ENCODE measurements around the gene GLIS1.
A peak's percentile ranks its signal among the peaks of the same experiment; 100 is the strongest.

Gene GLIS1

DNA sequence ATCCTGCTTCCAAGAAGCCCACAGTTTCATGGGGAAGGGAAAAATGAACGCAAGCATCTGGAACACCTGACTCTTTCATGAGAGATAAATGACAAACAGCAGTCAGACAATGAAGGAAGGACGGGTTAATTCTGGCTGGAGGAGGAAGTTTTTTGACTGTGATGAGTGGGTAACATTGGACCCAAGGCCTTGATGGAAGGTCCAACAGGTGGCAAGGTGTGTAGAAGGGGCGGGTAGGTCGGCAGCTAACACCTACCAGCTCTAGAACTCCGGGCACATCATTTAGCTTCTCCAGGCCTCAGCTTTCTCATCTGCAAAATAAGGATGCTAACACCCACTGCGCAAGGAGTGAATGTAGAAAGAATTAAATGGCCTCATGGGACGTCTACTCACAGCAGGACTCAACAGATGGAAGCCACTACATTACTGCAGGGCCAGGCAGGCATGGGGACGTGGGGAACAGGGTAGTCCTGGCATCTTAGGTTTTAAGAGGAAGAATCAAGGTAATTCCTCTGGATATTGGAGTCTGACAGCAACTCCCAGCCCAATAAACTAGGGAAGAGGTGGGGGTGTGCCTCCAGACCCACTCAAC is 12.9 kb downstream of the GLIS1 start:
- no peak overlapping the region for H2AFZ ChIP-seq (ENCODE audit: low read depth, low read length)
- no peak overlapping the region for H3K4ac ChIP-seq (ENCODE audit: low read depth in 1 of 2, low read length in 2 of 2)
- H4K8ac ChIP-seq (ENCODE audit: low read length): no peak overlapping the region
- peaks cover 15% of the 10 kb centered on the region for H3K4me1 ChIP-seq (ENCODE audit: control insufficient read depth, insufficient read depth, low read depth, low read length)
- H3K27ac ChIP-seq (ENCODE audit: low read length, poor library complexity, severe bottlenecking): no peak overlapping the region
- peaks cover 0 to 20% of the 10 kb centered on the region in 2 experiments for H3K27me3 ChIP-seq (ENCODE audit: control insufficient read depth in 1 of 2, insufficient read depth in 1 of 2, low read length in 2 of 2)
- no peak overlapping the region for H2BK120ac ChIP-seq (ENCODE audit: low read depth, low read length)
- no peak overlapping the region for H2AK5ac ChIP-seq (ENCODE audit: low read length, severe bottlenecking)
- H4K91ac ChIP-seq (ENCODE audit: low read length): no peak overlapping the region
- no peak overlapping the region for H3K4me3 ChIP-seq (ENCODE audit: insufficient read depth in 1 of 2, low read depth in 1 of 2, low read length in 2 of 2)
- no peak for DNase-seq
- H2BK5ac ChIP-seq (ENCODE audit: low read depth, low read length, poor library complexity, severe bottlenecking): no peak overlapping the region
- H3K9ac ChIP-seq (ENCODE audit: low read length): no peak overlapping the region
- no peak overlapping the region for H2BK15ac ChIP-seq (ENCODE audit: low read depth, poor library complexity, severe bottlenecking)
- 93% methylated on average over 4 of the region's 8 CpGs for WGBS
- H3K79me1 ChIP-seq (replicated peaks; ENCODE audit: low read length, poor library complexity, severe bottlenecking): peaks cover 19% of the 10 kb centered on the region
- no peak overlapping the region for H3K4me2 ChIP-seq (ENCODE audit: low read length, poor library complexity, severe bottlenecking)
- no peak overlapping the region for H3K18ac ChIP-seq (ENCODE audit: low read depth in 1 of 2, low read length in 2 of 2)
- H2BK12ac ChIP-seq (ENCODE audit: low read length in 2 of 2): no peak overlapping the region
- H3K23ac ChIP-seq (ENCODE audit: low read length in 2 of 2): no peak overlapping the region
- H3K9me3 ChIP-seq (ENCODE audit: control insufficient read depth, low read length): peaks cover 9% of the 10 kb centered on the region
- peaks cover 0 to 5% of the 10 kb centered on the region in 2 experiments for H3K36me3 ChIP-seq (ENCODE audit: control insufficient read depth in 1 of 2, insufficient read depth in 2 of 2, low read depth in 1 of 2, low read length in 2 of 2)
- H3K14ac ChIP-seq (ENCODE audit: low read length in 2 of 2): no peak overlapping the region

DNA sequence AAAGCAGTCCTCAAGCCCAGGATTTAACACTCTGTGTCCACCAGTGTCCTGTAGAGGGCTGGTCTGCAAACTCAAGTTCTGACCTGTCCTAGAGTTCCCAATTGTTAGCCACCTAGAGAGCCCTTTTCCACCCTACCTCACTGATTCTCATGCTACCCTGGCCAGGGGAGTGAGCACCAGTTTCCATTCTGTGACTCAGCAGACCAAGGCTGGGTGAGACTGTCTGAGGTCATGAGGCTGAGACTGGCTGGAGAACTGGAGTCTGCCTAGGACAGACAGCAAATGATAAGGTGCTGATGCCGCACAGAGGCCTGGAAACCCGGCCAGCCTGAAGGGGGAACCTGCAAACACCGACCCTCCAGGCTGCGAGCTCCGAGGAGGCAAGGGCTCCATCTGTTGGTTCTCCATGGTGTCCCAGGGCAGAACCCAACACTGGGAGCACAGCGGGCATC is 13.7 kb downstream of the GLIS1 start:
- Histone ChIP-seq H4K8ac (ENCODE audit: low read length) (no peak overlapping the region), H4K91ac (ENCODE audit: low read length) (no peak overlapping the region), H3K23ac (ENCODE audit: low read length in 2 of 2) (no peak overlapping the region), H3K18ac (ENCODE audit: low read depth in 1 of 2, low read length in 2 of 2) (no peak overlapping the region), H2BK5ac (ENCODE audit: low read depth, low read length, poor library complexity, severe bottlenecking) (no peak overlapping the region), H3K79me1 (replicated peaks; ENCODE audit: low read length, poor library complexity, severe bottlenecking) (peaks cover 22% of the 10 kb centered on the region), H3K27ac (ENCODE audit: low read length, poor library complexity, severe bottlenecking) (no peak overlapping the region), H3K4me3 (ENCODE audit: insufficient read depth in 1 of 2, low read depth in 1 of 2, low read length in 2 of 2) (no peak overlapping the region), H2BK120ac (ENCODE audit: low read depth, low read length) (no peak overlapping the region), H3K27me3 (ENCODE audit: control insufficient read depth in 1 of 2, insufficient read depth in 1 of 2, low read length in 2 of 2) (peaks cover 0 to 13% of the 10 kb centered on the region in 2 experiments), H2BK12ac (ENCODE audit: low read length in 2 of 2) (no peak overlapping the region), H2AK5ac (ENCODE audit: low read length, severe bottlenecking) (no peak overlapping the region), H3K36me3 (ENCODE audit: control insufficient read depth in 1 of 2, insufficient read depth in 2 of 2, low read depth in 1 of 2, low read length in 2 of 2) (peaks cover 0 to 5% of the 10 kb centered on the region in 2 experiments), H3K4me2 (ENCODE audit: low read length, poor library complexity, severe bottlenecking) (no peak overlapping the region), H3K14ac (ENCODE audit: low read length in 2 of 2) (no peak overlapping the region), H3K9me3 (ENCODE audit: control insufficient read depth, low read length) (peaks cover 9% of the 10 kb centered on the region), H3K4ac (ENCODE audit: low read depth in 1 of 2, low read length in 2 of 2) (no peak overlapping the region), H3K9ac (ENCODE audit: low read length) (no peak overlapping the region), H2BK15ac (ENCODE audit: low read depth, poor library complexity, severe bottlenecking) (no peak overlapping the region), H3K4me1 (ENCODE audit: control insufficient read depth, insufficient read depth, low read depth, low read length) (peaks cover 11% of the 10 kb centered on the region), H2AFZ (ENCODE audit: low read depth, low read length) (no peak overlapping the region)
- 17% methylated on average over 6 of the region's 6 CpGs for WGBS
- peak; percentile 26 for DNase-seq

- WGBS: no CpG with 5 or more reads among the region's 1 CpG
- Histone ChIP-seq H3K9ac (ENCODE audit: low read length) (no peak overlapping the region), H2BK15ac (ENCODE audit: low read depth, poor library complexity, severe bottlenecking) (no peak overlapping the region), H4K8ac (ENCODE audit: low read length) (no peak overlapping the region), H3K4me1 (ENCODE audit: control insufficient read depth, insufficient read depth, low read depth, low read length) (peaks cover 7% of the 10 kb centered on the region), H2BK120ac (ENCODE audit: low read depth, low read length) (no peak overlapping the region), H2BK5ac (ENCODE audit: low read depth, low read length, poor library complexity, severe bottlenecking) (no peak overlapping the region), H3K4me3 (ENCODE audit: insufficient read depth in 1 of 2, low read depth in 1 of 2, low read length in 2 of 2) (no peak overlapping the region), H3K4me2 (ENCODE audit: low read length, poor library complexity, severe bottlenecking) (no peak overlapping the region), H3K27ac (ENCODE audit: low read length, poor library complexity, severe bottlenecking) (no peak overlapping the region), H3K14ac (ENCODE audit: low read length in 2 of 2) (no peak overlapping the region), H2AFZ (ENCODE audit: low read depth, low read length) (no peak overlapping the region), H3K36me3 (ENCODE audit: control insufficient read depth in 1 of 2, insufficient read depth in 2 of 2, low read depth in 1 of 2, low read length in 2 of 2) (peaks cover 0 to 10% of the 10 kb centered on the region in 2 experiments), H3K4ac (ENCODE audit: low read depth in 1 of 2, low read length in 2 of 2) (no peak overlapping the region), H4K91ac (ENCODE audit: low read length) (no peak overlapping the region), H3K9me3 (ENCODE audit: control insufficient read depth, low read length) (no peaks in the 10 kb centered on the region), H2BK12ac (ENCODE audit: low read length in 2 of 2) (no peak overlapping the region), H3K18ac (ENCODE audit: low read depth in 1 of 2, low read length in 2 of 2) (no peak overlapping the region), H3K23ac (ENCODE audit: low read length in 2 of 2) (no peak overlapping the region), H3K79me1 (replicated peaks; ENCODE audit: low read length, poor library complexity, severe bottlenecking) (peaks cover 34% of the 10 kb centered on the region), H3K27me3 (ENCODE audit: control insufficient read depth in 1 of 2, insufficient read depth in 1 of 2, low read length in 2 of 2) (peaks cover 0 to 30% of the 10 kb centered on the region in 2 experiments), H2AK5ac (ENCODE audit: low read length, severe bottlenecking) (no peak overlapping the region)
- DNase-seq: no peak
Observed at GRCh38 chr1:53722025-53722424, 16.9 kb downstream of the GLIS1 start.

- H3K14ac ChIP-seq (ENCODE audit: low read length in 2 of 2): no peak overlapping the region
- 94% methylated on average over 3 of the region's 4 CpGs for WGBS
- no peak overlapping the region for H2BK5ac ChIP-seq (ENCODE audit: low read depth, low read length, poor library complexity, severe bottlenecking)
Observed at GRCh38 chr1:53721088-53721487, 17.9 kb downstream of the GLIS1 start.

More at GRCh38 chr1:53721088-53721487, 17.9 kb downstream of the GLIS1 start:
- peaks cover 0 to 35% of the 10 kb centered on the region in 2 experiments for H3K27me3 ChIP-seq (ENCODE audit: control insufficient read depth in 1 of 2, insufficient read depth in 1 of 2, low read length in 2 of 2)
- no peak overlapping the region for H2BK120ac ChIP-seq (ENCODE audit: low read depth, low read length)
- no peak overlapping the region for H3K4me2 ChIP-seq (ENCODE audit: low read length, poor library complexity, severe bottlenecking)
- no peak overlapping the region for H4K8ac ChIP-seq (ENCODE audit: low read length)
- peaks cover 0 to 5% of the 10 kb centered on the region in 2 experiments for H3K36me3 ChIP-seq (ENCODE audit: control insufficient read depth in 1 of 2, insufficient read depth in 2 of 2, low read depth in 1 of 2, low read length in 2 of 2)
- H3K23ac ChIP-seq (ENCODE audit: low read length in 2 of 2): no peak overlapping the region
- H3K9ac ChIP-seq (ENCODE audit: low read length): no peak overlapping the region
- H3K4ac ChIP-seq (ENCODE audit: low read depth in 1 of 2, low read length in 2 of 2): no peak overlapping the region
- H2BK12ac ChIP-seq (ENCODE audit: low read length in 2 of 2): no peak overlapping the region
- H3K4me1 ChIP-seq (ENCODE audit: control insufficient read depth, insufficient read depth, low read depth, low read length): peaks cover 7% of the 10 kb centered on the region
- no peak overlapping the region for H4K91ac ChIP-seq (ENCODE audit: low read length)
- H2AFZ ChIP-seq (ENCODE audit: low read depth, low read length): no peak overlapping the region
- no peak for DNase-seq
- no peak overlapping the region for H2AK5ac ChIP-seq (ENCODE audit: low read length, severe bottlenecking)
- H3K27ac ChIP-seq (ENCODE audit: low read length, poor library complexity, severe bottlenecking): no peak overlapping the region
- H3K18ac ChIP-seq (ENCODE audit: low read depth in 1 of 2, low read length in 2 of 2): no peak overlapping the region
- H3K79me1 ChIP-seq (replicated peaks; ENCODE audit: low read length, poor library complexity, severe bottlenecking): peaks cover 27% of the 10 kb centered on the region
- no peak overlapping the region for H2BK15ac ChIP-seq (ENCODE audit: low read depth, poor library complexity, severe bottlenecking)
- no peak overlapping the region for H3K4me3 ChIP-seq (ENCODE audit: insufficient read depth in 1 of 2, low read depth in 1 of 2, low read length in 2 of 2)
- H3K9me3 ChIP-seq (ENCODE audit: control insufficient read depth, low read length): no peaks in the 10 kb centered on the region
